K562 (cell line): ENCODE results near the gene MLH3. TPM values are rescaled to one million over a fixed set of nuclear protein-coding genes. Genes with fewer than 3 reads are reported as not detected.

Experiments
- ATAC-seq: fragments of 200-7000 bp; cut with Tn5 transposase; 3 replicates; pipeline ENCODE4 v1.9.1; 2020; ENCODE audit warnings: moderate library complexity
- BruUV-seq: library from RNA; stranded (reverse); fragments of 400-500 nt; replicated peaks from 2 replicates; lab custom pipeline; 2021; lab: Mats Ljungman, UMichigan
- CTCF ChIA-PET: fragments of 300-600 bp; formaldehyde crosslinking; extraction: SDS; loops from one replicate; lab custom pipeline; 2021; ENCODE audit warnings: low intra/inter-chr PET ratio; lab: Yijun Ruan, JAX
- POLR2A ChIA-PET: fragments of 300-600, 350-650 bp; sonication (Branson Sonifier 250); formaldehyde crosslinking; extraction: SDS; loops from one replicate; lab custom pipeline; 2021; ENCODE audit warnings: antibody characterized with exemption, inconsistent platforms; lab: Yijun Ruan, JAX
- DNase-seq, 4 experiments: peaks; one replicate each; pipeline versions ENCODE4 v3.0.0 to v3.0.0-alpha.2; 2011 to 2018; ENCODE audit warnings: low spot score in 3 of 4, mixed read lengths in 3 of 4; ENCODE audit errors: extremely low read depth in 1 of 4
- FAIRE-seq: peaks from 2 replicates; lab custom pipeline; 2011; peaks lifted over from hg19 to GRCh38; lab: Jason Lieb, UNC
- H2AFZ ChIP-seq: 2 replicates; pipeline ENCODE4 v1.6.0; 2011; ENCODE audit warnings: low read depth, low read length, control low read depth, inconsistent platforms
- H3K27ac ChIP-seq: fragments of 200-600 bp; 3 replicates; pipeline ENCODE4 v1.8.0; 2011; ENCODE audit warnings: low read depth, mild to moderate bottlenecking, control low read depth, inconsistent platforms, low read length, moderate library complexity, mixed read lengths; ENCODE audit errors: extremely low read depth
- H3K27me3 ChIP-seq, 2 experiments: fragments of 300-600 bp in 1 of 2; 2 replicates in 1 of 2; 3 replicates in 1 of 2; pipeline versions ENCODE4 v1.6.0 to v1.8.0; 2011; ENCODE audit warnings: inconsistent platforms in 2 of 2, low read length in 2 of 2, mild to moderate bottlenecking in 1 of 2, mixed read lengths in 1 of 2, moderate library complexity in 1 of 2; ENCODE audit not compliant: control insufficient read depth in 2 of 2, insufficient read depth in 2 of 2
- H3K36me3 ChIP-seq: fragments of 300-600 bp; 3 replicates; pipeline ENCODE4 v1.8.0; 2011; ENCODE audit warnings: mild to moderate bottlenecking, low read length, inconsistent platforms; ENCODE audit not compliant: control insufficient read depth, insufficient read depth
- H3K4me1 ChIP-seq, 2 experiments: fragments of 200-600 bp in 1 of 2; replicated peaks in 1 of 2; 2 replicates in 1 of 2; 3 replicates in 1 of 2; pipeline versions ENCODE4 v1.5.1 to v1.8.0; 2011; ENCODE audit warnings: inconsistent platforms in 2 of 2, low read length in 2 of 2, mild to moderate bottlenecking in 1 of 2, mixed read lengths in 1 of 2, moderate library complexity in 1 of 2; ENCODE audit not compliant: control insufficient read depth in 2 of 2, insufficient read depth in 2 of 2
- H3K4me2 ChIP-seq: 2 replicates; pipeline ENCODE4 v1.6.1; 2011; ENCODE audit warnings: low read length, control low read depth, inconsistent platforms, mixed read lengths; ENCODE audit not compliant: insufficient read depth
- H3K4me3 ChIP-seq: fragments of 200-600 bp; sonication (generic), shearing (Covaris generic); 2 replicates; pipeline ENCODE4 v1.5.1; 2016; ENCODE audit warnings: control low read depth, inconsistent platforms
- H3K79me2 ChIP-seq: fragments of 200-600 bp; 3 replicates; pipeline ENCODE4 v1.8.0; 2011; ENCODE audit warnings: low read length, inconsistent platforms; ENCODE audit not compliant: control insufficient read depth, insufficient read depth
- H3K9ac ChIP-seq, 2 experiments: 2 replicates each; pipeline versions ENCODE4 v1.6.0 to v1.6.1; 2011; ENCODE audit warnings: low read depth in 2 of 2, low read length in 2 of 2, control low read depth in 1 of 2, inconsistent platforms in 1 of 2, mild to moderate bottlenecking in 1 of 2, mixed read lengths in 1 of 2; ENCODE audit not compliant: insufficient read depth in 1 of 2
- H3K9me1 ChIP-seq: one replicate; pipeline ENCODE4 v1.6.0; 2011; ENCODE audit warnings: inconsistent platforms, mild to moderate bottlenecking, low read length, moderate library complexity; ENCODE audit not compliant: control insufficient read depth, insufficient read depth
- H3K9me3 ChIP-seq: replicated peaks from 2 replicates; pipeline ENCODE4 v1.5.1; 2011; ENCODE audit warnings: low read depth, low read length, inconsistent platforms; ENCODE audit not compliant: control insufficient read depth, insufficient read depth
- H4K20me1 ChIP-seq: replicated peaks from 2 replicates; pipeline ENCODE4 v1.6.1; 2011; ENCODE audit warnings: low read length, inconsistent platforms, mixed read lengths; ENCODE audit not compliant: control insufficient read depth, insufficient read depth
- ARID4B ChIP-seq: sonication (generic); formaldehyde crosslinking; IDR thresholded peaks from 2 replicates; pipeline ENCODE4 v1.8.0; 2022; ENCODE audit warnings: mild to moderate bottlenecking, missing genetic modification reagents
- CREM ChIP-seq: IDR thresholded peaks from 2 replicates; pipeline ENCODE4 v1.6.1; 2014; ENCODE audit warnings: antibody characterized with exemption, low read depth
- KLF13 ChIP-seq: fragments of 450-650 bp; IDR thresholded peaks from 2 replicates; pipeline ENCODE4 v1.6.1; 2016; ENCODE audit warnings: missing genetic modification characterization, low read depth, mild to moderate bottlenecking, missing compliant biosample characterization, moderate library complexity, borderline replicate concordance
- MCM2 ChIP-seq: fragments of 450-650 bp; IDR thresholded peaks from 2 replicates; pipeline ENCODE4 v1.6.1; 2017; ENCODE audit warnings: low read depth, mild to moderate bottlenecking
- POLR2H ChIP-seq: IDR thresholded peaks from 2 replicates; pipeline ENCODE4 v1.6.1; 2016; ENCODE audit warnings: missing genetic modification characterization, low read depth, mild to moderate bottlenecking, control low read depth, missing compliant biosample characterization, moderate library complexity
- PPARD ChIP-seq: fragments of 250-450 bp; sonication (Bioruptor Pico); IDR thresholded peaks from 2 replicates; pipeline ENCODE4 v1.8.0; 2022; ENCODE audit warnings: inconsistent platforms, mild to moderate bottlenecking, moderate library complexity
- SAFB2 ChIP-seq: fragments of 200-400 bp; formaldehyde crosslinking; IDR thresholded peaks from 2 replicates; pipeline ENCODE4 v1.6.1; 2018; ENCODE audit warnings: borderline replicate concordance, low read length, low read depth, moderate library complexity; ENCODE audit not compliant: severe bottlenecking
- YY1 ChIP-seq, 3 experiments: IDR thresholded peaks; 2 replicates each; pipeline ENCODE4 v1.6.1; 2011; ENCODE audit warnings: low read length in 2 of 3, mild to moderate bottlenecking in 2 of 3, moderate library complexity in 2 of 3, borderline replicate concordance in 1 of 3, control low read depth in 1 of 3, low read depth in 1 of 3; ENCODE audit not compliant: insufficient read depth in 3 of 3, insufficient replicate concordance in 2 of 3, control insufficient read depth in 1 of 3, insufficient read length in 1 of 3; ENCODE audit errors: extremely low read depth in 1 of 3
- ZNF253 ChIP-seq: fragments of 250-450 bp; sonication (Bioruptor Pico); conservative IDR thresholded peaks from 2 replicates; pipeline ENCODE4 v1.6.1; 2021; ENCODE audit warnings: mild to moderate bottlenecking
- ZNF699 ChIP-seq: fragments of 250-450 bp; sonication (Bioruptor Pico); IDR thresholded peaks from 2 replicates; pipeline ENCODE4 v1.8.0; 2021; ENCODE audit warnings: mild to moderate bottlenecking, moderate library complexity; ENCODE audit not compliant: insufficient replicate concordance
- WGBS: fragments of 100-300 bp; shearing (Covaris generic); methylation state at CpG from one replicate; pipeline ENCODE4 v1.1.6; 2016; ENCODE audit warnings: low coverage, mixed read lengths; ENCODE audit not compliant: insufficient coverage; ENCODE audit errors: missing lambda C conversion rate; 5-methylcytosine and 5-hydroxymethylcytosine counted together
- in situ Hi-C: fragments of 300-500 bp; cut with MboI; formaldehyde crosslinking; loops from 4 replicates; pipeline ENCODE4 v1.15.0; 2018; ENCODE audit warnings: inconsistent platforms, mixed read lengths
- intact Hi-C: fragments of 100-400 bp; cut with micrococcal nuclease; formaldehyde crosslinking; loops from 2 replicates; pipeline ENCODE4 v1.14.2; 2022
- polyA plus RNA-seq, 8 experiments: library from polyadenylated mRNA; depleted of rRNA in 4 of 8; stranded (reverse) in 5 of 8; unstranded in 3 of 8; fragments of >200 nt; fragmentation: Nextera tagmentation in 2 of 8; fragmentation: Illumina TruSeq in 1 of 8; extraction: Ambion mirVana in 2 of 8; extraction: Trizol in 1 of 8; gene quantifications; 2 replicates each; pipeline versions ENCODE4 v1.2.1 to v1.2.3, GENCODE V29; 2011 to 2014; ENCODE audit warnings: inconsistent platforms in 1 of 8, missing spikeins in 1 of 8
- total RNA-seq, 7 experiments: library from RNA; depleted of rRNA in 6 of 7; stranded (reverse); fragments of >200 nt in 6 of 7; fragmentation: Illumina TruSeq in 2 of 7; extraction: Trizol in 2 of 7; gene quantifications; 2 replicates each; pipeline versions ENCODE4 v1.2.1 to v1.2.3, GENCODE V29; 2011 to 2021; ENCODE audit warnings: low replicate concordance in 1 of 7

MLH3 gene
- total and polyA plus RNA-seq, 9 of the 15 experiments (the other 6 are each of a cell fraction or from before 2014, with no cell fraction given) = 5.9 to 15.3 (median 10.7) TPM

DNA sequence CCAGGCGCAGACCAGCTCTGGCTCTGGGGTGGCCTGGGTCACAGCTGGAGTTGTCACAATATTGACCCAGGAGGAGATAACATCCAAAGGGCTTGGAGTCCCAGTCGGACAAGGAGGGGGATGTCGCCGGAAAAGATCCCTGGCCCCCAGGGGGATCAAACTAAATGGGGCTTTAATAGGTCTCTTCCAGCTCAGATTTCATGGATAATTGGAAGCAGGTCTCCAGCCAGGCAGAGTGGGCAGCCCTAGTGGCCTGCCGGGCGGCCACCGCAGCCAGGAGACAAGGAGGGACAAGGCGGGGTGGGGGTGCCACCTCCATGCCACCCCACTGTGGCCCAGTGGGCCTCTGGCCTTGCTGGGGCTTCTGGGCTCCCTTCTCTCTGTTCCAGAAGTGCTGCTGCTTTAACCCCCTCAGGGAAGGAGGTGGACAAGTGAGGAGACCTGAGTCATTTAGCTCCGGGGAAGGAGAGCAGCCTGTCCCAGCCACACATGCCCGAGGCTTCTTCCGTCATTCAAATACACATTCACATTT lies 72.8 kb downstream of the MLH3 start:
- Histone ChIP-seq H3K9me1 (no peaks in the 10 kb centered on the region), H3K36me3 (no peaks in the 10 kb centered on the region), H3K4me3 (no peak overlapping the region), H3K27ac (no peak overlapping the region), H3K9ac (no peak overlapping the region), H2AFZ (no peak overlapping the region), H3K4me1 (peaks cover 0 to 27% of the 10 kb centered on the region in 2 experiments; a peak in 2 of 5 replicates), H3K79me2 (no peaks in the 10 kb centered on the region), H3K9me3 (no peaks in the 10 kb centered on the region), H3K27me3 (no peaks in the 10 kb centered on the region), H4K20me1 (no peaks in the 10 kb centered on the region), H3K4me2 (no peak overlapping the region)
- WGBS = 22% methylated on average over 6 of the region's 11 CpGs
- no TSS peak for BruUV-seq
- POLR2A ChIA-PET = no interaction called here
- no peak for FAIRE-seq
- intact Hi-C loops (no loop called here), in situ Hi-C loops (no loop called here)
- TF ChIP-seq POLR2H = no peak
- TF ChIP-seq SAFB2 = no peak
- no peak for TF ChIP-seq ARID4B
- no peak for TF ChIP-seq CREM
- no peak for TF ChIP-seq ZNF253 (CRISPR knock-in tag)
- no peak for TF ChIP-seq KLF13 (tag)
- no peak for TF ChIP-seq MCM2
- TF ChIP-seq YY1 (IDR thresholded peaks at IDR 0.05; ENCODE audit: borderline replicate concordance in 1 of 3, control insufficient read depth in 1 of 3, extremely low read depth in 1 of 3, insufficient read depth in 3 of 3, insufficient read length in 1 of 3, insufficient replicate concordance in 2 of 3, low read depth in 1 of 3, low read length in 2 of 3) = no peak
- TF ChIP-seq ZNF699 = no peak
- TF ChIP-seq PPARD (CRISPR knock-in tag) = no peak
- CTCF ChIA-PET = no interaction called here
- no peak for ATAC-seq
- DNase-seq = peak in 1 of 4 experiments; percentile 9
